ENCODE measurements around the gene SORL1. TPM values are rescaled to one million over a fixed set of nuclear protein-coding genes. Genes with fewer than 3 reads are reported as not detected.

Gene SORL1
- total and polyA plus RNA-seq, 2 of the 8 experiments (the other 6 are each of a cell fraction or from before 2014, with no cell fraction given), result 38.1 to 65.5 TPM

DNA sequence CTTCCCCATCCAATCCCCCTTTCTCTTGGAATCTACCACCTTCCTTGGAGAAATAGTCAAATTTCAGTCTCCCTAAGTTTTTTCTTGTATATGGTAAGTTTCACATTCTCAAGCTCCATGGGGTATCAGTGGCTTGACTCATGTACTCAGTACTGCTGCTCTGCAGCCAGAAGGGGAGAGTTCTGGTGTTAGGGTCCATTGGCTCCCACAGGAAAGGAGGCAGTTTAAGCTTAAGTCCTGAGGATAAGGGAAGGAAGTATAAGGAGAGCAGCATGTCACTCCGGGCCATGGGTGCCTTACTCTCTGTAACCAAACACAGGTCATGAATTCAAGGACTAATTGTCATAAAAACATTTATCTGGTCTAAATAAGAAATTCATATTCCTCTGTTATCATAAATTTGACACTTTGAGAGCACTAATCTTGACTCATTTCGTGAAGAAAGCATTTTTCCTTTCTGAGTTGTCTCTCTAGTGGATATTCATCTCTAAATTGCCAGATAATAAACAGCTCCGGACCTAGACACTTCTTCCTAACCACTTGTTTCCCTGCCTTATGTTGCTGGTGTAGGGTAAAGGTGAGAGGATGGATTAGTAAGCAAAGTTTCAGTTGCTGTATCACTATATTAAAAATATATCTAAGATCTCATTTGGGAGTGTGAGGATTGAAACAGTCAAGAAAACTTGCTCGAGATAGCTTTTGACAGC lies 20.1 kb upstream of the SORL1 start (continued):
- no peak for TF ChIP-seq SP4 (IDR thresholded peaks at IDR 0.05; ENCODE audit: low read length)
- TF ChIP-seq BACH1 (IDR thresholded peaks at IDR 0.05; ENCODE audit: low read length), result no peak
- no peak for TF ChIP-seq POU5F1 (IDR thresholded peaks at IDR 0.05; ENCODE audit: low read depth, low read length)
- no peak for TF ChIP-seq FOSL1 (IDR thresholded peaks at IDR 0.05; ENCODE audit: insufficient read depth, low read depth, low read length)
- TF ChIP-seq POLR2AphosphoS5 (IDR thresholded peaks at IDR 0.05; ENCODE audit: low read depth, low read length), result no peak
- no peak for TF ChIP-seq BCL11A (IDR thresholded peaks at IDR 0.05; ENCODE audit: low read depth in 2 of 2, low read length in 2 of 2)

All from H1 (cell line).